HG03175 (cell line): Measurements from ENCODE around the gene S100A2.
"Not testable (repeated sequence)": the region's sequence is repeated elsewhere in the genome, so short reads cannot be mapped to it uniquely, and the experiment has no call there.

Source experiments
- ATAC-seq: cut with Tn5 transposase; IDR thresholded peaks from one replicate; pipeline ENCODE4 v1.9.1; 2021; ENCODE audit warnings: mild to moderate bottlenecking, moderate library complexity; ENCODE audit not compliant: unreplicated experiment

The S100A2 gene

DNA sequence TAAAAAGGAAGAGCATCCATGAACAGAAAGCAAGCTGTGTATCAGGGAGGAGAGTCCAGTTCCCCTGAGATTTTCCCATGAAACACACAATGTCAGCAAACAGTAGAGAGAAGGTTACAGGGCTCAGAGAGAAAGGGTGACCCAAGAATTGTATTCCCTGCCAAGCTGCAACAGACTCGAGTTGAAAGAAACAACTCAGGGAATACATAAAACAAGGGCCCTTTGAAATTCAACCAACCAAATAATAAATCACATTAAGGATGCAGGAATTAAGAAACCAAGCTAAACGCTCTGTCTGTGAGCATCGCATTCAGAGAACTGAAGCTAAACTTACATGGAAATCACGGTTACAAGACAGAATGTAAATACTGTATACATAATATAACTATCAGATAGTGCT, 27.1 kb upstream of the S100A2 start:
- ATAC-seq = no peak

GRCh38 chr1:153588482-153588881, 22.8 kb upstream of the S100A2 start:
- no peak for ATAC-seq

DNA sequence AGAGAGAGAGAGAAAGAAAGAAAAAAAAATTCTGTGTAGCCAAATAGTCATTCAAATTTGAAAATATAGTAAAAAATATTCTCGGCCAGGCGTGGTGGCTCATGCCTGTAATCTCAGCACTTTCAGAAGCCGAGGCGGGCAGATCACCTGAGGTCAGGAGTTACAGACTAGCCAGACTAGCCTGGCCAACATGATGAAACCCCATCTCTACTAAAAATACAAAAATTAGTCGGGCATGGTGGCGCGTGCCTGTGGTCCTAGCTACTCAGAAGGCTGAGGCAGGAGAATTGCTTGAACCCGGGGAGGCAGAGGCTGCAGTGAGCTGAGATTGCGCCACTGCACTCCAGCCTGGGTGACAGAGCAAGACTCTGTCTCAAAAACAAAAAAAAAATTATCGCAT, 22.4 kb upstream of the S100A2 start:
- ATAC-seq = not testable (repeated sequence)

DNA sequence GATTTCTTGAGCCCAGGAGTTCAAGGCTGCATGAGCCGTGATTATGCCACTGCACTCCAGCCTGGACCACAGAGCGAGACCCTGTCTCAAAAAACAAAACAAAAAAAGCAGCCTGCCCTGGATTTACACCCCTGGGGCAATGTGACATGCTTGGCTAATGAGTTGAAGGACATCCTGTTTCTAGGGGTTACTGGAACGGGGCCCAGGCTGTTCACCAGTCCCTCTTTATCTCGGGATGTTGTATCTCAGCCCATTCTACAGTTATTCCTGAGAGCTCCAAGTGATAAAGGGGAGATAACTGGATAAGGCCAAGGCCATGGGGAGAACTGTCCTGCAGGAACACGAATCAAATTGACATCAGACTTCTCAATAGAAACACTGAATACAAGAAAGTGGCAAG, 21.7 kb upstream of the S100A2 start:
- no peak for ATAC-seq

GRCh38 chr1:153586347-153586746, 20.7 kb upstream of the S100A2 start:
- ATAC-seq = no peak

GRCh38 chr1:153585006-153585405, 19.4 kb upstream of the S100A2 start:
- no peak for ATAC-seq

DNA sequence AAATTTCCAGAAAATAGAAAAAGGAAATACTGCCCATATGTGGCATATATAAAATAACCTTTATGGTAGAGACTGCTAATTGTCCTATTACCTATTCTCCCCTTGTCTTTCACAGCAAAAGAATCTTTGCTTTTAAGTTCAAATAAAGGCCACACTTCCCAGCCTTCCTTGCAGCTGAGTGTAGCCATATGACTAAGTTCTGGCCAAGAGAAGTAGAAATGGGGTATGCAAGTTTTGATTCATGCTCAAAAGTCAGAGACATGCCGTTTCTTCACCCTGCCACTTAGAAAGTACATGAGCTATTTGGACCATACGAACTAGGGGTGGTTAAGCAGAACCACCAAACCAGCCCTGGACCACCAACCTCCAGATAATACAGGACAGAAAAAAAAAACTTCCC, 18.3 kb upstream of the S100A2 start:
- no peak for ATAC-seq

DNA sequence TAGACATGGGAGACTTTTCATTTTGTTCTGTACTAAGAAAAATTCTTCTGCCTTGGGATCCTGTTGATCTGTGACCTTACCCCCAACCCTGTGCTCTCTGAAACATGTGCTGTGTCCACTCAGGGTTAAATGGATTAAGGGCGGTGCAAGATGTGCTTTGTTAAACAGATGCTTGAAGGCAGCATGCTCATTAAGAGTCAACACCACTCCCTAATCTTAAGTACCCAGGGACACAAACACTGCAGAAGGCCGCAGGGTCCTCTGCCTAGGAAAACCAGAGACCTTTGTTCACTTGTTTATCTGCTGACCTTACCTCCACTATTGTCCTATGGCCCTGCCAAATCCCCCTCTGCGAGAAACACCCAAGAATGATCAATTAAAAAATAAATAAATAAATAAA, 17.9 kb upstream of the S100A2 start:
- not testable (repeated sequence) for ATAC-seq

GRCh38 chr1:153582836-153583235, 17.2 kb upstream of the S100A2 start:
- not testable (repeated sequence) for ATAC-seq

GRCh38 chr1:153578936-153579335, 13.3 kb upstream of the S100A2 start:
- no peak for ATAC-seq

DNA sequence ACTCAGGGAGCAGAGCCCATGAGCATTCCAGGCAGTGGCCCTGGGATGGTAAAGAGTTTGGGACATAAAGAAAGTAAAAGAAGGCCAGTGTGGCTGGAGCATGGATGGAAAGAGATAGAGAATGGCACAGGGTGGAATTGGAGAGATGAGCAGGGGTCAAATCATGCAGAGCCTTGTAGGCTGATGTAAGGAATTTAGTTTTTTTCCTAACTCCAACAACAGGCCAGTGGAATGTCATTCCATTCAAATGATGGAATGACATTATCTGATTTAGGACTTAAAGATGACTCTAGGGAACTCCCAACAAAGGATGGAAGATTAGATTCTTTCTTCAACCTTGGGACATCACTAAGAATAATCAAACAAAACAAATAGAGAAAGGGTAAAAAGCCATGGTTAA, 12.8 kb upstream of the S100A2 start:
- no peak for ATAC-seq

GRCh38 chr1:153577624-153578051, 12.0 kb upstream of the S100A2 start:
- ATAC-seq = no peak

- no peak for ATAC-seq
Measured at GRCh38 chr1:153577138-153577537, 11.5 kb upstream of the S100A2 start.

DNA sequence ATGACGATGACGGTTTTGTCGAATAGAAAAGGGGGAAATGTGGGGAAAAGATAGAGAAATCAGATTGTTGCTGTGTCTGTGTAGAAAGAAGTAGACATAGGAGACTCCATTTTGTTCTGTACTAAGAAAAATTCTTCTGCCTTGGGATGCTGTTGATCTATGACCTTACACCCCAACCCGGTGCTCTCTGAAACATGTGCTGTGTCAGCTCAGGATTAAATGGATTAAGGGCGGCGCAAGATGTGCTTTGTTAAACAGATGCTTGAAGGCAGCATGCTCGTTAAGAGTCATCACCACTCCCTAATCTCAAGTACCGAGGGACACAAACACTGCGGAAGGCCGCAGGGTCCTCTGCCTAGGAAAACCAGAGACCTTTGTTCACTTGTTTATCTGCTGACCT, 9.9 kb upstream of the S100A2 start:
- ATAC-seq = not testable (repeated sequence)

DNA sequence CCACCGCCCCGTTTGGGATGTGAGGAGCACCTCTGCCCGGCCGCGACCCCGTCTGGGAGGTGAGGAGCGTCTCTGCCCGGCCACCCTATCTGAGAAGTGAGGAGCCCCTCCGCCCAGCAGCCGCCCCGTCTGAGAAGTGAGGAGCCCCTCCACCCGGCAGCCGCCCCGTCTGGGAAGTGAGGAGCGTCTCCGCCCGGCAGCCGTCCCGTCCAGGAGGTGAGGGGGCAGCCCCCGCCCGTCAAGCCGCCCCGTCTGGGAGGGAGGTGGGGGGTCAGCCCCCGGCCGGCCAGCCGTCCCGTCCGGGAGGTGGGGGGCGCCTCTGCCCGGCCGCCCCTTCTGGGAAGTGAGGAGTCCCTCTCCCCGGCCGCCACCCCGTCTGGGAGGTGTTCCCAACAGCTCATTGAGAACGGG, 9.4 kb upstream of the S100A2 start:
- not testable (repeated sequence) for ATAC-seq

GRCh38 chr1:153573351-153573750, 7.7 kb upstream of the S100A2 start:
- no peak for ATAC-seq

- no peak for ATAC-seq
Measured at GRCh38 chr1:153572569-153573015, 6.9 kb upstream of the S100A2 start.

DNA sequence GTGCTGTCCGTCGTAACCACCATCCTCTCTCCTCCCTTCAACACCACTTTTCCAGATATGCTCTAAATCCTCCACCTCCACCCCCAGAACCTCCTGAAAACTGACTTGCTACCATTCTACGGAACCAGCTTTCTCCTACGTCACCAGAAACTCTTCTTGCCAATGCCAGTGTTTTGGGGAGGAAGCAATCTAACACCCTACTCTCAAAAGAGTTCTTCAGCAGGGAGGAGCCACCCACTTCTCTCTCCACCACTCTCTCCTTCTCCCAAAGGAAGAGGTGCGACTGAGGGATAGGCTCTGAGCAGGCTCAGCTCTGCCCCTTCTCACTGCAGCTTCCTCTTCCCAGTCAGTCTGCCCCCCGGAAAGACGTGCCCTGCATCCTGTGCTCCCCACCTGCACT, 6.1 kb upstream of the S100A2 start:
- no peak for ATAC-seq

- ATAC-seq = no peak
Measured at GRCh38 chr1:153570874-153571273, 5.2 kb upstream of the S100A2 start.

DNA sequence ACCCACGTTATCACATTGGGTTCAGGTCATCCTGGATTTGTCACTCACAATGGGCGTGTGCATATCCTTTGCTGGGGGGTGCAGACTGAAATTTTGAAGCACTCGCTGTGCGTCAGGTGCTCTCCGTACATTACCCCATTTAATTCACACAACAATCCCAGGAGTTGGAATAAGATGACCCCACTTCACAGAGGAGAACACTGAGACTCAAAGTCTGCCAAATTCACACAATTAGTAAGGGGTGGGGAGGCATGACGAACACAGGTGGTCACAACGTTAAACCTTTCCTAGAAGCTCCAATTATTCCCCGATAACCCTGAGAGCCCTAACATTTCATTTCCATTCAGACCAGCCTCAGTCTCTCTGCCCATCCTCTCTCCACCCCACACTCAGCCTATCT, 3.8 kb upstream of the S100A2 start:
- no peak for ATAC-seq

- no peak for ATAC-seq
Measured at GRCh38 chr1:153568367-153569099, 2.9 kb upstream of the S100A2 start.

DNA sequence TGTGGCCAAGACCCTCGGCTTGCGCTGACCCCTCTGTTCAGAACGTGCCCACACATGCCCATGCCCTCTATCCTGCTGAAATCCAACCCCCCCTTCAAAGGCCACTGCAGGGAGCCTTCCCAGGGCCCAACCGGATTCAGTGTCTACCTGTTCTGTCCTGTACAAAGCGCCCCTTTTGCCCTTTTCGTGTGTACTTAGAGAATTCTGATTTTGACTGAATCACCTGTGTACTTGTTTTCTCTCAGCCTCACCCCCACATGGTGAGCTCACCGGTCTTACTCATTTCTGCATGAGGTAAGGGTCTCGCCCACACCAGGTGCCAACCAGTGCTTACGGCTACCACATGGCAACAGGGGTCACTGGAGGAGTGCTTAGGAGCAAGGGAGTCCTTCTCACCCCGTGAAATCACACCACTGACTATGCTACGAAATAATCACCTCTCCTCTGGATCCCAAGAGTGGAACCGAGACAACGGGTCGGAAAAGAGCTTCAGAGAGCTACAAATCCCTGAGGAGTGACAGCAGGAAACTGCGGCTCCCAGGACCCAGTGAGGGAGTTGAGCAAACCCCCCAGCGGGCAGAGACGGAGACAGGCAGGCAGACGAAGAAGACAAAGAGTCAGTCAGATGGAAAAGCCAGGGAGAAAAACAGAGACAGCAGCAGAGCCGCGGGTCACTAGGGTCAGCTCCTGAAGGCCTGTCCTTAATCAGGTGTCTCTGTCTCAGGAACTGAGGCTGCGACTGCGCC, 2.1 kb upstream of the S100A2 start:
- ATAC-seq = no peak
